ENCODE results near the gene RASSF3. TPM values are rescaled to one million over a fixed set of nuclear protein-coding genes. Genes with fewer than 3 reads are reported as not detected.

RASSF3 gene
- total and polyA plus RNA-seq, 2 experiments from 2014 or later = 20.6 to 39.6 TPM

DNA sequence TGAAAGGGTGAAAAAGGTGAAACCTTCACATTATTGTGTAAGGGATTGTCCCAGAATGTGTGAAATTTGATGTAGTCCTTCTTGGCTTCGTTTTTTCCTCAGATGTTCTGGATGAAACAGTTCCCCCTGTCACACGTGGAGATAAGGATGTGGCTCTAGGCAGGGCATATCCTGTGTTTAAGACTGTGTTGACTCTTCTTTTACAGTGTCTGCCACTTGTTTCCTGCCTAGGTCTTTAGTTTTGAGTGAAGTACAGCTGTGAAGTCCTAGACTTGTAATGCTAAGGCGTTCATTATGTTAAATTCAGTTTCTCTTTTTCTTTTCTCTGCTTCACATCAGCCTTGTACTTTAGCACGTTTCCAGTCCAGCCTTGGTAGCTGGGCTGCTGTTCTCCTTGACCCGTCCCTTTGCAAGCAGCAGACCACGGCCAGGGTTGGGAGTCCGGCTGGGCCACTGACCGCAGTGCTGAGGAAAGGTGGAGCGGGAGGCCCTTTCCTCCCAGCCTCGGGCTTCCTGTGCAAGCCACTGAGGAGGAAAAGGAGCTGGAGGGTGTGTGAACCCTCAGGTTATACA is 59.1 kb downstream of the RASSF3 start:
- Histone ChIP-seq H4K20me1 (replicated peaks; ENCODE audit: insufficient read depth) (peaks cover 17% of the 10 kb centered on the region; the same call in 1 of the 2 replicates), H3K27me3 (ENCODE audit: insufficient read depth) (no peaks in the 10 kb centered on the region), H2AFZ (no peak overlapping the region), H3K79me2 (replicated peaks; ENCODE audit: insufficient read depth) (peaks cover 97% of the 10 kb centered on the region), H3K27ac (ENCODE audit: low read depth) (peak overlapping the region; percentile 40), H3F3A (replicated peaks; ENCODE audit: low read depth) (no peaks in the 10 kb centered on the region), H3K4me1 (ENCODE audit: insufficient read depth) (peaks cover 80% of the 10 kb centered on the region), H3K4me3 (no peak overlapping the region; the same call in 1 of the 2 replicates), H3K4me2 (peak overlapping the region; percentile 56), H3K36me3 (ENCODE audit: insufficient read depth) (no peaks in the 10 kb centered on the region), H3K9me2 (ENCODE audit: insufficient read depth) (no peaks in the 10 kb centered on the region)
- Mint-ChIP-seq H3K9me3 (no peaks in the 10 kb centered on the region; the same call in 2 of the 3 replicates), H3K27me3 (ENCODE audit: insufficient read depth, low read depth, poor library complexity) (peaks cover 13% of the 10 kb centered on the region), H3K4me1 (peaks cover 83% of the 10 kb centered on the region), H3K36me3 (ENCODE audit: low read depth) (no peaks in the 10 kb centered on the region; the same call in 2 of the 3 replicates), H3K27ac (peak overlapping the region; percentile 91), H3K4me3 (0 out of 3 replicates have a peak overlapping the region, but pooled peaks have one; percentile 39)
- no peak for TF ChIP-seq ETS1 (IDR thresholded peaks at IDR 0.05)
- no peak for TF ChIP-seq CREB1 (CRISPR knock-in tag; IDR thresholded peaks at IDR 0.05; ENCODE audit: low read depth)
- no peak for TF ChIP-seq ZNF331 (CRISPR knock-in tag; IDR thresholded peaks at IDR 0.05; ENCODE audit: low read depth)
- no peak for TF ChIP-seq NANOG (IDR thresholded peaks at IDR 0.05; ENCODE audit: borderline replicate concordance)
- peak; percentile 46 for ATAC-seq
- DNase-seq (ENCODE audit: low spot score) = peak; percentile 42

- no peaks in the 10 kb centered on the region for H3K9me2 ChIP-seq (ENCODE audit: insufficient read depth)
- H3F3A ChIP-seq (replicated peaks; ENCODE audit: low read depth) = no peaks in the 10 kb centered on the region
- H3K79me2 ChIP-seq (replicated peaks; ENCODE audit: insufficient read depth) = peaks cover 96% of the 10 kb centered on the region
- peak overlapping the region; percentile 56 for H3K4me2 ChIP-seq
- no peak overlapping the region for H2AFZ ChIP-seq
- peaks cover 13% of the 10 kb centered on the region for H3K27me3 Mint-ChIP-seq (ENCODE audit: insufficient read depth, low read depth, poor library complexity)
- no peaks in the 10 kb centered on the region; the same call in 2 of the 3 replicates for H3K36me3 Mint-ChIP-seq (ENCODE audit: low read depth)
- H3K27ac ChIP-seq (ENCODE audit: low read depth) = no peak overlapping the region
- H3K27me3 ChIP-seq (ENCODE audit: insufficient read depth) = no peaks in the 10 kb centered on the region
- peaks cover 16% of the 10 kb centered on the region; the same call in 1 of the 2 replicates for H4K20me1 ChIP-seq (replicated peaks; ENCODE audit: insufficient read depth)
- H3K36me3 ChIP-seq (ENCODE audit: insufficient read depth) = no peaks in the 10 kb centered on the region
- peaks cover 85% of the 10 kb centered on the region for H3K4me1 Mint-ChIP-seq
- peak overlapping the region; percentile 19; the same call in 1 of the 3 replicates for H3K4me3 Mint-ChIP-seq
- H3K27ac Mint-ChIP-seq = 0 out of 2 replicates have a peak overlapping the region, but pooled peaks have one; percentile 41
- ATAC-seq (no peak), DNase-seq (ENCODE audit: low spot score) (no peak)
- peaks cover 80% of the 10 kb centered on the region for H3K4me1 ChIP-seq (ENCODE audit: insufficient read depth)
- H3K4me3 ChIP-seq = no peak overlapping the region
- no peaks in the 10 kb centered on the region; the same call in 2 of the 3 replicates for H3K9me3 Mint-ChIP-seq
- TF ChIP-seq EZH2phosphoT487 (IDR thresholded peaks at IDR 0.05; ENCODE audit: unreplicated experiment) = no peak
- no peak for TF ChIP-seq ZNF114 (CRISPR knock-in tag; IDR thresholded peaks at IDR 0.05)
- no peak for TF ChIP-seq ZNF331 (CRISPR knock-in tag; IDR thresholded peaks at IDR 0.05; ENCODE audit: low read depth)
- TF ChIP-seq NANOG (IDR thresholded peaks at IDR 0.05; ENCODE audit: borderline replicate concordance) = no peak
- TF ChIP-seq CREB1 (CRISPR knock-in tag; IDR thresholded peaks at IDR 0.05; ENCODE audit: low read depth) = no peak
- TF ChIP-seq JUNB (IDR thresholded peaks at IDR 0.05; ENCODE audit: unreplicated experiment) = no peak
- TF ChIP-seq STAT1 (IDR thresholded peaks at IDR 0.05; ENCODE audit: unreplicated experiment) = no peak
- TF ChIP-seq, protein P1, sequence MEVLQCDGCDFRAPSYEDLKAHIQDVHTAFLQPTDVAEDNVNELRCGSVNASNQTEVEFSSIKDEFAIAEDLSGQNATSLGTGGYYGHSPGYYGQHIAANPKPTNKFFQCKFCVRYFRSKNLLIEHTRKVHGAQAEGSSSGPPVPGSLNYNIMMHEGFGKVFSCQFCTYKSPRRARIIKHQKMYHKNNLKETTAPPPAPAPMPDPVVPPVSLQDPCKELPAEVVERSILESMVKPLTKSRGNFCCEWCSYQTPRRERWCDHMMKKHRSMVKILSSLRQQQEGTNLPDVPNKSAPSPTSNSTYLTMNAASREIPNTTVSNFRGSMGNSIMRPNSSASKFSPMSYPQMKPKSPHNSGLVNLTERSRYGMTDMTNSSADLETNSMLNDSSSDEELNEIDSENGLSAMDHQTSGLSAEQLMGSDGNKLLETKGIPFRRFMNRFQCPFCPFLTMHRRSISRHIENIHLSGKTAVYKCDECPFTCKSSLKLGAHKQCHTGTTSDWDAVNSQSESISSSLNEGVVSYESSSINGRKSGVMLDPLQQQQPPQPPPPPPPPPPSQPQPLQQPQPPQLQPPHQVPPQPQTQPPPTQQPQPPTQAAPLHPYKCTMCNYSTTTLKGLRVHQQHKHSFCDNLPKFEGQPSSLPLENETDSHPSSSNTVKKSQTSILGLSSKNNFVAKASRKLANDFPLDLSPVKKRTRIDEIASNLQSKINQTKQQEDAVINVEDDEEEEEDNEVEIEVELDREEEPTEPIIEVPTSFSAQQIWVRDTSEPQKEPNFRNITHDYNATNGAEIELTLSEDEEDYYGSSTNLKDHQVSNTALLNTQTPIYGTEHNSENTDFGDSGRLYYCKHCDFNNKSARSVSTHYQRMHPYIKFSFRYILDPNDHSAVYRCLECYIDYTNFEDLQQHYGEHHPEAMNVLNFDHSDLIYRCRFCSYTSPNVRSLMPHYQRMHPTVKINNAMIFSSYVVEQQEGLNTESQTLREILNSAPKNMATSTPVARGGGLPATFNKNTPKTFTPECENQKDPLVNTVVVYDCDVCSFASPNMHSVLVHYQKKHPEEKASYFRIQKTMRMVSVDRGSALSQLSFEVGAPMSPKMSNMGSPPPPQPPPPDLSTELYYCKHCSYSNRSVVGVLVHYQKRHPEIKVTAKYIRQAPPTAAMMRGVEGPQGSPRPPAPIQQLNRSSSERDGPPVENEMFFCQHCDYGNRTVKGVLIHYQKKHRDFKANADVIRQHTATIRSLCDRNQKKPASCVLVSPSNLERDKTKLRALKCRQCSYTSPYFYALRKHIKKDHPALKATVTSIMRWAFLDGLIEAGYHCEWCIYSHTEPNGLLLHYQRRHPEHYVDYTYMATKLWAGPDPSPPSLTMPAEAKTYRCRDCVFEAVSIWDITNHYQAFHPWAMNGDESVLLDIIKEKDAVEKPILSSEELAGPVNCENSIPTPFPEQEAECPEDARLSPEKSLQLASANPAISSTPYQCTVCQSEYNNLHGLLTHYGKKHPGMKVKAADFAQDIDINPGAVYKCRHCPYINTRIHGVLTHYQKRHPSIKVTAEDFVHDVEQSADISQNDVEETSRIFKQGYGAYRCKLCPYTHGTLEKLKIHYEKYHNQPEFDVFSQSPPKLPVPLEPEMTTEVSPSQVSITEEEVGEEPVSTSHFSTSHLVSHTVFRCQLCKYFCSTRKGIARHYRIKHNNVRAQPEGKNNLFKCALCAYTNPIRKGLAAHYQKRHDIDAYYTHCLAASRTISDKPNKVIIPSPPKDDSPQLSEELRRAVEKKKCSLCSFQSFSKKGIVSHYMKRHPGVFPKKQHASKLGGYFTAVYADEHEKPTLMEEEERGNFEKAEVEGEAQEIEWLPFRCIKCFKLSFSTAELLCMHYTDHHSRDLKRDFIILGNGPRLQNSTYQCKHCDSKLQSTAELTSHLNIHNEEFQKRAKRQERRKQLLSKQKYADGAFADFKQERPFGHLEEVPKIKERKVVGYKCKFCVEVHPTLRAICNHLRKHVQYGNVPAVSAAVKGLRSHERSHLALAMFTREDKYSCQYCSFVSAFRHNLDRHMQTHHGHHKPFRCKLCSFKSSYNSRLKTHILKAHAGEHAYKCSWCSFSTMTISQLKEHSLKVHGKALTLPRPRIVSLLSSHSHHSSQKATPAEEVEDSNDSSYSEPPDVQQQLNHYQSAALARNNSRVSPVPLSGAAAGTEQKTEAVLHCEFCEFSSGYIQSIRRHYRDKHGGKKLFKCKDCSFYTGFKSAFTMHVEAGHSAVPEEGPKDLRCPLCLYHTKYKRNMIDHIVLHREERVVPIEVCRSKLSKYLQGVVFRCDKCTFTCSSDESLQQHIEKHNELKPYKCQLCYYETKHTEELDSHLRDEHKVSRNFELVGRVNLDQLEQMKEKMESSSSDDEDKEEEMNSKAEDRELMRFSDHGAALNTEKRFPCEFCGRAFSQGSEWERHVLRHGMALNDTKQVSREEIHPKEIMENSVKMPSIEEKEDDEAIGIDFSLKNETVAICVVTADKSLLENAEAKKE (CRISPR knock-in tag; IDR thresholded peaks at IDR 0.05) = no peak
- no peak for TF ChIP-seq POLR2AphosphoS5 (IDR thresholded peaks at IDR 0.05; ENCODE audit: low read depth)
Observed at GRCh38 chr12:64670019-64670418, 59.7 kb downstream of the RASSF3 start.
